Mucosa of stomach (tissue), 1 donor: ENCODE measurements around the gene ZSCAN22.
A peak's percentile ranks its signal among the peaks of the same experiment; 100 is the strongest.
"Not testable (repeated sequence)": the region's sequence is repeated elsewhere in the genome, so short reads cannot be mapped to it uniquely, and the experiment has no call there.

Experiments used
- H3K27me3 ChIP-seq: one replicate; pipeline ENCODE4 v1.7.0; 2013; ENCODE audit warnings: mild to moderate bottlenecking, low read length; ENCODE audit not compliant: control insufficient read depth, insufficient read depth
- H3K36me3 ChIP-seq: one replicate; pipeline ENCODE4 v1.7.0; 2013; ENCODE audit warnings: low read length; ENCODE audit not compliant: control insufficient read depth, insufficient read depth
- H3K4me1 ChIP-seq: one replicate; pipeline ENCODE4 v1.7.0; 2013; ENCODE audit warnings: mild to moderate bottlenecking, low read length; ENCODE audit not compliant: control insufficient read depth, insufficient read depth
- H3K4me3 ChIP-seq: one replicate; pipeline ENCODE4 v1.7.0; 2013; ENCODE audit warnings: low read length
- H3K9ac ChIP-seq: one replicate; pipeline ENCODE4 v1.7.0; 2013; ENCODE audit warnings: mild to moderate bottlenecking, low read length, moderate library complexity
- H3K9me3 ChIP-seq: one replicate; pipeline ENCODE4 v1.7.0; 2013; ENCODE audit warnings: mild to moderate bottlenecking, low read length, moderate library complexity; ENCODE audit not compliant: control insufficient read depth
- donor health status: Pancreatic carcinoma.

Gene ZSCAN22

DNA sequence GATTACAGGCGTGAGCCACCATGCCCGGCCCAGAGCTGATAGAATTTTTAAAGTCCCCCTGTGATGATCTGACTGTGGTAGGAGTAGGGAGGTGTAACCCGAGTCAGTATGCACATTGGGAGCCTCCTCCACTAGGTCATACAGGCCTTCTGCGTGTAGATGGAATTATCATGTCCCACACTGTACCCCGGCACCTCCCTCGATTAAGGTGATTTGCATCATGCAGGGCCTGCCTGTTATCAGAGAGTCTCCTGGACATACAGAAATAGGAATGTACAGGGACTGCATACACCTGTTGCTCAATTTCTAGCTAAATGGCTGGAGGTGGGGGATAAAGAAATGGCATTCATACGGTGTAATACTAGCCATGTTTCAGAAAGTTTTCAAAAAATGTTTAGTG is 22.5 kb upstream of the ZSCAN22 start:
- no peaks in the 10 kb centered on the region for H3K9me3 ChIP-seq
- no peak overlapping the region for H3K4me3 ChIP-seq
- H3K4me1 ChIP-seq, result peaks cover 4% of the 10 kb centered on the region
- no peaks in the 10 kb centered on the region for H3K36me3 ChIP-seq
- H3K27me3 ChIP-seq, result no peaks in the 10 kb centered on the region
- H3K9ac ChIP-seq, result peak overlapping the region; percentile 83

DNA sequence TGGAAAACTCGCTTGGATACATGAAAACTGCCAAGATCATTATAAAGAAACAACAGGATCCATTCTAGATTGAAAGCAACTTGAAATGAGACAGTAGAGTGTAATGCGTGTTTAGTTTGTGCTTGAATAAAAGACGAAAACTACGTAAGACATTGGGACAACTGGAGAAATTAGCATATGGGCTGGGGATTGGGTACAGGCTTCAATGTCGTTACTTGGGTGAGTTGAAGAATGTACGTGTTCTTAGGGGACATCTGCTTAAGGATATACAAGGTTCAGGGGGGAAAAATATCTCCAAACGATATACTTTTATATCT is 22.1 kb upstream of the ZSCAN22 start:
- Histone ChIP-seq H3K36me3 (no peaks in the 10 kb centered on the region), H3K4me3 (peak overlapping the region; percentile 94), H3K9me3 (no peaks in the 10 kb centered on the region), H3K4me1 (peaks cover 4% of the 10 kb centered on the region), H3K27me3 (no peaks in the 10 kb centered on the region), H3K9ac (peak overlapping the region; percentile 83)

DNA sequence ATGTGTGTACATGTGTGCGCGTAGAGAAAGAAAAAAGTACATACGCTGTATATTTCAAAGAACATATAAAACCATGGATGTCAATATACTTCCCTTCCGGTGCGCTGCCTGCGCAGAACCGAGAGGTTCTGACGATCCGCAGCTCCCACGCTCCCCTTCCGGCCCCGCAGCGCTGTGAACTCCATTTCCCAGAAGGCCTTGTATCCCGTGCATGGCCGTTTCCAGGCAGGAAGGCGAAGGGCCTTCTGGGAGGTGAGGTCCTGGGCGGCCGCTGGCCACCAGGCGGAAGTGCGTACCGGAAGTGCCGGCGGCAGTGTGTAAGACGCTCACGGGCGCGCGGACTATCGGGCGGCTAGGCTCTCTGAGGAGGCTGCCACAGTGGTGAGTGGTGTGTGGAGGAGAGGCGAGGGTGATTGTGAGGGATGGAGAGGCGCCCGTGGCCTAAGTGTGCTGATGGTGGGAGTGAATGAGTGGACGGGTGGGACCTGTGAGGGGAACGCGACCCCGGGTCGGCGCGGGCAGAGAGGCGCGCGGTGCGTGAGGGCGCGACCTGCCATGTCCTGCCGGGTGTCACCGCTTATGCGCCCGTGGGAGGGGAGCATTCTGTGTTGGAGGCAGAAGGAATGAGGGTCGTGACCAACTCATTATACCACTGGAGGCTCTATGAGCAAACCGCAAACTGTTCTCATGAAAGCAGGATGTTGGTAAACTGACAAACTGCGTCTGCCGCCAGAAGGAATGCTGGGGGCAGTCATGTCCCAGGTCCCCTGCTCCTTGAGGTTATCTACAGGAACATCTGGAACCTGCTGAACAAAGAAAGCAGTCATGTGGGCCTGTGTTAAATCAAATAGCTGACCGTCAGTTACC is 21.5 kb upstream of the ZSCAN22 start, which contains the start of gene ERVK3-1:
ERVK3-1 (plus strand) TSS at position 313 of the 867 bp plus-strand sequence. CDS start 6,792 bp downstream, outside the sequence.
- H3K36me3 ChIP-seq, result no peaks in the 10 kb centered on the region

DNA sequence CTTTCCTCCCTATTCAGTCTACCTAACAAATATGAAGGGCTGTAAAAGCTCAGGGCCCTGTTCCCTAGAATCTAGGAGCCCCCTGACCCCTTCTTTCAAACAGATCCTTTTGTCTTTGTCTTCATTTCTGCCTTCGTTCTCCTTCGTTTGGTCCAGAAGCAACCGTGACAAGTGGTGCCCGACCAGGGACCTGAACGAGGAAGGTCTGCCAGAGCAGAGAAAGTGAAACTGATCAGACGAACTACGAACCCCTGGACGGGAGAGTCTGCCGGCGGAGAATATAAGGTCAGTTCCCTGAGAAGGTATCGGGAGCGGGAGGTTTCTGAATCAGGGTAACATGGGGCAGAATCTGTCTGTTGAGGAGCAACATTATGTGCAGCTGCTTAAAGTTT is 20.9 kb upstream of the ZSCAN22 start:
- Histone ChIP-seq H3K9ac (peak overlapping the region; percentile 83), H3K9me3 (no peaks in the 10 kb centered on the region), H3K27me3 (no peaks in the 10 kb centered on the region), H3K4me3 (peak overlapping the region; percentile 94), H3K36me3 (no peaks in the 10 kb centered on the region), H3K4me1 (peaks cover 4% of the 10 kb centered on the region)

More for the DNA sequence above, 21.5 kb upstream of the ZSCAN22 start, which contains the start of gene ERVK3-1:
- H3K9ac ChIP-seq, result peak within 1 kb of the TSS; percentile 83
- peak within 1 kb of the TSS; percentile 94 for H3K4me3 ChIP-seq
- H3K9me3 ChIP-seq, result no peaks in the 10 kb centered on the region
- H3K4me1 ChIP-seq, result peaks cover 4% of the 10 kb centered on the region
- H3K27me3 ChIP-seq, result no peaks in the 10 kb centered on the region

DNA sequence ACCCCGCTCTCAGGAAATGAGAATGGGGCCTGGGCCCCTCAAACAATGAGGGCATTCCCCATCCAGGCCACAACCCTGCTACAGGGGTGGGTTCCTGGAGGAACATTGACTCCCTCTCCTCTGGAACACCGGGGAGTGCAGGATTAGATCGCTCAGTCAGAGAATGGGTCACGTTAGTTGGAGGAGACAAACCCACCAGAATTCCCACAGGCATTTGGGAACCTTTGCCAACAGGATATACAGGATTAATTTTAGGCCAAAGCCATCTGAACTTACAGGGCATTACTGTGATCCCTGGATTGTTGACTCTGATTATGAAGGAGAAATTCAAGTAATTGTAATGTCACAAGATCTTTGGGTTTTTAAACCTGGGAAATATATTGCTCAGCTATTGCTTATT is 19.1 kb upstream of the ZSCAN22 start:
- Histone ChIP-seq H3K4me1 (peaks cover 4% of the 10 kb centered on the region), H3K9ac (no peak overlapping the region), H3K36me3 (no peaks in the 10 kb centered on the region), H3K27me3 (no peaks in the 10 kb centered on the region), H3K9me3 (no peaks in the 10 kb centered on the region), H3K4me3 (no peak overlapping the region)

DNA sequence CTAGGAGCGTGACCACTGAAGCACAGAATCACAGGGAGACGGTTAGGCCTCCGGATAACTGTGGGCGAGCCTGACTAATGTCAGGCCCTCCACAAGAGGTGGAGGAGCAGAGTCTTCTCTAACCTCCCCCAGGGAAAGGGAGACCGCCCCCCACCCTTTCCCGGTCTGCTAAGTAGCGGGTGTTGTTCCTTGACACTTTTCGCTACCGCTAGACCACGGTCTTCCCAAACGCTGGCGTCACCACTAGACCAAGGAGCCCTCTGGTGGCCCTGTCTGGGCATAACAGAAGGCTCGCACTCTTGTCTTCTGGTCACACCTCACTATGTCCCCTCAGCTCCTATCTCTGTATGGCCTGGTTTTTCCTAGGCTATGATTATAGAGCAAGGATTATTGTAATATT is 16.1 kb upstream of the ZSCAN22 start:
- H3K4me3 ChIP-seq, H3K4me1 ChIP-seq, H3K27me3 ChIP-seq, H3K36me3 ChIP-seq, H3K9ac ChIP-seq, H3K9me3 ChIP-seq: not testable (repeated sequence)

DNA sequence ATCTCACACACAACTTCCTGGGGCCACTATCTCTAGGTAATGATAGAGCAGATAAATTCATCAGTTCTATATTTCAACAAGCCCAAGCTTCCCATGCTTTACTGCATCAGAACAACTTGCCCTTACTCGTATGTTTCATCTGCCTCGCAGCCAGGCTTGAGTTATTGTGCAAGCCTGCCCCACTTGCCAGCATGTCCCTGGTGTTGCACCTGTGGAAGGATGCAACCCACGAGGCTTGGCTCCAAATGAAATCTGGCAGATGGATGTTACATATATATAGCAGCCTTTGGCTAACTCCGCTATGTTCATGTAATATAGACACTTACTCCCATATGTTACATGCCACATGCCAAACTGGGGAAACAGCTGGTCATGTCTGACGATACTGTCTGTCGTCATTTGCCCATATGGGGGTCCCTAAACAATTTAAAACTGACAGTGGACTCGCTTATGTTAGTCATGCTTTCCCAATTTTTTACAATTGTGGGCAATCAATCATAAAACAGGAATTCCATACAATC is 15.4 kb upstream of the ZSCAN22 start:
- H3K4me1 ChIP-seq, result no peaks in the 10 kb centered on the region
- H3K4me3 ChIP-seq, result no peak overlapping the region
- H3K9me3 ChIP-seq, result no peaks in the 10 kb centered on the region
- H3K27me3 ChIP-seq, result no peaks in the 10 kb centered on the region
- H3K9ac ChIP-seq, result no peak overlapping the region
- peaks cover 7% of the 10 kb centered on the region for H3K36me3 ChIP-seq

DNA sequence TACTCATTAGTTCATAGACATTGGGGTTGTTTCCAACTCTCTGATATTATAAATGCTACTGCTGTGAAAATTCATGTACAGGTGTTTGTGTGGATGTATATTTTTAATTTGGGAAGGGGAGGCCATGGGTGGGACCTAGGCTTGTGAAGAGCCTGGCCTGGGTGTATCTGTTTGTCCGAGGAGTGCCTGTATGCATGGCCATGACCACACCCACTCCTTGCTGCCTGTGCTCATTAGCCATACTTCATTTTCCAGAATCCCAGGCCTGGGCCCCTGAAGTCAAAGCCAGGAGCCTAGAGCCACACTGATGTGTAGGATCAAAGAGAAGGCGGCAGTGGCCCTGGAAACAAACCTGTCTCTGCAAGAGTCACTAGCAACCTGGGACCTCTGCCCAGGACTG is 11.2 kb upstream of the ZSCAN22 start:
- no peak overlapping the region for H3K9ac ChIP-seq
- no peak overlapping the region for H3K4me3 ChIP-seq
- H3K4me1 ChIP-seq, result no peaks in the 10 kb centered on the region
- no peaks in the 10 kb centered on the region for H3K27me3 ChIP-seq
- no peaks in the 10 kb centered on the region for H3K9me3 ChIP-seq
- H3K36me3 ChIP-seq, result peaks cover 7% of the 10 kb centered on the region

DNA sequence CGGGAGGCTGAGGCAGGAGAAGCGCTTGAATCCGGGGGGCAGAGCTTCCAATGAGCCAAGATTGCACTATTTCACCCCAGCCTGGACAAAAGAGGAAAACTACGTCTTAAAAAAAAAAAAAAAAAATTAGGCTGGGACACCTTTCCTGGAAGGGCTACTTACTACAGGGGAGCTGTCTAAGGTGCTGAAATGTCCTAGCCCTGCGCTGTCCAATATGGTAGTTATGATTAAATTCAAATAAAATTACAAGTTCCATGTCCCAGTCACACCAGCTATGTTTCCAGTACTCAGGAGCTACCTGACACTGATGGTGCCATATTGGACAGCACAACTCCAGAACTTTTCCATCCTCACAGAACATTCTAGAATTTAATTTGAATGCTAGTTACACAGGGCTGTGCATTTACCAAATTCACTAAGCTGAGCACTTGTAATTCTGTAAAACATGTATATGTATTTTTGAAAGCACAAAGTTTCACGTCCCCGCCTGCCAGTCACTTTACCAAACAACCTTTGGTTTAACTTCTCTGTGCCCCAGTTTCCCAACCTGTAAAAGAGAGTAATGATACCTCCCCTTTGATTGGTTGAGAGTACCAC is 9.2 kb upstream of the ZSCAN22 start:
- no peak overlapping the region for H3K9ac ChIP-seq
- H3K27me3 ChIP-seq, result no peaks in the 10 kb centered on the region
- peaks cover 7% of the 10 kb centered on the region for H3K36me3 ChIP-seq
- H3K4me3 ChIP-seq, result no peak overlapping the region
- H3K4me1 ChIP-seq, result no peaks in the 10 kb centered on the region
- H3K9me3 ChIP-seq, result no peaks in the 10 kb centered on the region

DNA sequence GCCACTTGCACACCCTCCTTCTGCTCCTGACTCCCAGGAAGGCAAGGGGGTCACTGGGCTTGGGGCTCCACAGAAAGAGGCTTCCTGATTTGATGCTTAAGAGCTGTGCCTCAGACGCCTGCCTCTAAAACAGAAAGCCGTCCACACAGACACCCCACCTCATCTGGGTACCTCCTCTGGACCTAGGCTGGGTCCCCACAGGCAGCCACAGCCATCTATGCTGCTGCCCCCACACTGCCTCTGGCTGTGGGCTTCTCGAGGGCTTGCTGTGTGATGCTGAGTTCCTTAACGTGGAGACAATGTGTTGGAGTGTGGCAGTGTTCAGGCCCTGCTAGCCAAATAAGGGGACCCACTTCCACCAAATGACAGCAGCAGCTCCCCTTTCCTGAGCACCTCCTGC is 8.5 kb upstream of the ZSCAN22 start:
- H3K9me3 ChIP-seq, result no peaks in the 10 kb centered on the region
- H3K36me3 ChIP-seq, result peaks cover 7% of the 10 kb centered on the region
- H3K27me3 ChIP-seq, result no peaks in the 10 kb centered on the region

DNA sequence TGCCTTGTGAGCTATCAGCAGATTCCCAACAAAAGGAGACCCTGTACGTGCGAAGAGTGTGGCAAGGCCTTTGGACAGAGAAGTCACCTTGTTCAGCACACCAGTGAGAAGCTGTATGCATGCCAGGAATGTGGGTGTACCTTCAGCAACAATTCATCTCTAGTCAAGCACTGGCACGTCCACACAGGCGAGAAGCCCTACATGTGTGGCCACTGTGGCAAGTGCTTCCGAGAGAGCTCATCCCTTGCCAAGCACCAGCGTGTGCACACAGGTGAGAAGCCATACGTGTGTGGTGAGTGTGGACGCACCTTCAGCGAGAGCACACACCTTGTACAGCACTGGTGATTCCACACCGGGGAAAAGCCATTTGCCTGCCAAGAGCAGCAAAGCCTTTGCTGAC is 7.6 kb upstream of the ZSCAN22 start:
- H3K27me3 ChIP-seq, result no peaks in the 10 kb centered on the region
- no peaks in the 10 kb centered on the region for H3K9me3 ChIP-seq
- no peaks in the 10 kb centered on the region for H3K4me1 ChIP-seq
- no peak overlapping the region for H3K4me3 ChIP-seq
- H3K36me3 ChIP-seq, result peaks cover 7% of the 10 kb centered on the region
- no peak overlapping the region for H3K9ac ChIP-seq

More for the DNA sequence above, 8.5 kb upstream of the ZSCAN22 start:
- H3K4me1 ChIP-seq, result no peaks in the 10 kb centered on the region
- H3K9ac ChIP-seq, result no peak overlapping the region
- no peak overlapping the region for H3K4me3 ChIP-seq

DNA sequence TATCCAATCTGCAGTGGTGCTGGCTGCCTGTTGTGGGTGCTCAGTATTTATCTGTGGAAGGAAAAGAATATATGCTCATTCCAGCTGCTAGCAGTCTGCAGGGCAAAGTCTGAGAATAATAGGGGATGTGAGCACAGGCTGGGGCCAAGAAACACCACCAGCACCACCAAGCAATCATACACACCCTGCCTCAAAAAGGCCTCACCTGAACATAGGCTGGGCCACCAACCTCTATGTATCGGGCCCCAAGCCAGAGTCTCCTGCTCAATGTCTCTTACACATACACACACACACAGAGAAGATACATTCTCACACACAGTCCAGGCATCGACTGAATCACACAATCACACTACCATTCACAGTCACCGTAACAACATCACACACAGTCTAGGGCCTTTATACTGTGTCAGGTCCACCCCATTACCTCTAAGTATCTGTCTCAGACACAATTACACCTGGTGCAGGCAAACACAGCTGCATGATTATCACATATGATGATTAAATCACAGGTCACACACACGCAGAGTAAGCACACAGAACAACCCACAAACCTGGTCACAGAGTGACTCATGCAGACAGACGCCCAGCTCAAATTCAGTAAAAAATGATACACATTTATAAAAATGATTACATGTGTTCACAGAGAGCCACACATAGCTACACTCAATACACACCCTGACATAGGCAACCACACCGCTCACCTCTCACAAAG is 1.3 kb upstream of the ZSCAN22 start:
- no peaks in the 10 kb centered on the region for H3K27me3 ChIP-seq
- peak overlapping the region; percentile 77 for H3K9ac ChIP-seq
- no peak overlapping the region for H3K4me3 ChIP-seq
- no peaks in the 10 kb centered on the region for H3K9me3 ChIP-seq
- peaks cover 25% of the 10 kb centered on the region for H3K4me1 ChIP-seq
- no peaks in the 10 kb centered on the region for H3K36me3 ChIP-seq
